SW 1271 (cell line): ENCODE data around the gene U2AF2.
"Not testable (repeated sequence)": the region's sequence is repeated elsewhere in the genome, so short reads cannot be mapped to it uniquely, and the experiment has no call there.

Experiments
- DNase-seq, 2 experiments: peaks; one replicate each; lab custom pipeline; 2025; lab: John Stamatoyannopoulos, UW

U2AF2 gene

DNA sequence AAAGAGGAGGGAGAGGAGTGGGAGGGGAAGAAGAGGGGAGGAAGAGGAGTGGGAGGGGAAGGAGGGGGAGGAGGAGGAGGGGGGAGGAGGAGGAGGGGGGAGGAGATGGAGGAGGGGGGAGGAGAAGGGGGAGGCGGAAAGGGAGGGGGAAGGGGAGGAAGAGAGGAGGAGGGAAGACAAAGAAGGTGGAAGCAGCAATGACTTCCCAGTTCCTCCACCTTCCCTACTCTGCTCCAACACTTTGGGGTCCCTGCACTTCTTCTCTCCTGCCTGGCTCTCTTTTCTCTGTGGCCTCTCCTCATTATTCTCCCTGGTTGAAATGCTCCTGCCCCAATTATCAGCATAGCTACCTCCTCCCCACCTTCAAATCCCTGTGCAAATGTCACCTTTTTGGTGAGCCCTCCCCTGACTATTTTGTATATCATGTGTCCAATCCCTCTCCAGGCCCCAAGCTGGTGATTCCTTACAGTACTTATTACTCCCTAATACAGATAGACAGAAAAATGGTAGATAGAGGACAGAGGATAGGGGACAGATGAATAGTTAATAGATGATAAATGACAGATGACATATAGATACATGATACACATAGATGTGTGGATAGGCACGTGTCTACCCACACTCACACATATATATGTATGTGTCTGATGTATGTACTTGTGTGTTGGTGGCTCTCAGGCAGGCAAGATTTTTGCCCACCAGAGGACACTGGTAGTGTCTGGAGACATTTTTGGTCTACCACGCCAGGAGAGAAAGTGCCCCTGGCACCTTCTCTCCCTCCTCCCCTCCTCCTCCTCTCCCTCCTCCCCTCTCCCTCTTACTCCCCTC, 58.2 kb downstream of the U2AF2 start:
- DNase-seq: no peak

DNA sequence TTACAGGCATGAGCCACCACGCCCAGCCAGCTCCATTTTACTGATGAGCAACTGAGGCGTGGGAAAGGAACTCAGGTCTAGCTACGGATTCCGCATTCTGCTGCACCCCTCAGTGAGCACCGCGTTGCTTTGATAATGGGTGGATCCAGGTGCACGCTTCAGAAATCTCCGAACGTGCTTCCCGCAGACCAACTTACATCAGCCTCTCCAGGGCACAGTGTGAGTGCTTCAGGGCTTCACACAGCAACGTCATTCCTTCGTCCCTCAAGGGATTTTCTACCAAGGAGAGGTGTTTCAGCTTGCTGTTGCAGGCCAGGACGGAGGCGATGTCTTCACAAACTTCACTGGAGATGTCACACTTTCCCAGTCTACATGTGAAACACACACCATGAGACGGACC, 61.7 kb downstream of the U2AF2 start:
- DNase-seq: no peak

- no peak for DNase-seq
Measured at GRCh38 chr19:55717251-55717650, 62.4 kb downstream of the U2AF2 start.

GRCh38 chr19:55717879-55718711, 63.3 kb downstream of the U2AF2 start:
- not testable (repeated sequence) for DNase-seq

DNA sequence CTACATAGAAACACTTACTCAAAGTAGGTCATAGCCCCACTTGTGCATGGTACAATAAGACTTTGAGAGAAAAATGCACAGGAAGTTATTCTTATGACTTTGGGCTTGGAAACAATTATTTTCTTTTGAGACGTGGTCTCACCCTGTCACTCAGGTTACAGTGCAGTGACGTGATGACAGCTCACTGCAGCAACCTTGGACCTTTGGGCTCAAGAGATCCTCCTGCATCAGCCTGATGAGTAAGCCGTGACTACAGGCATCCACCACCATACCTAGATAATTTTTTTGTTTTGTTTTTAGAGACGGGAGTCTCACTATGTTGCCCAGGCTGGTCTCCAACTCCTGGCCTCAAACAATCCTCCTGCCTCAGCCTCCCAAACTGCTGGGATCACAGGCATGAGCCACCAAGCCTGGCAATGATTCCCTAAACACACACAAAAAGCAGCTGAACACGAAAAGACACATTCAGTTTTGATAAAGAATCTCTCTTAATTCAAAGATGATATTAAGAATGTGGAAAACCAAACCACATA, 65.4 kb downstream of the U2AF2 start:
- DNase-seq: no peak

- no peak for DNase-seq
Measured at GRCh38 chr19:55720801-55721200, 66.0 kb downstream of the U2AF2 start.

- no peak for DNase-seq
Measured at GRCh38 chr19:55723491-55723890, 68.7 kb downstream of the U2AF2 start.
